ENCODE results near the gene PDCL2.

PDCL2 gene

DNA sequence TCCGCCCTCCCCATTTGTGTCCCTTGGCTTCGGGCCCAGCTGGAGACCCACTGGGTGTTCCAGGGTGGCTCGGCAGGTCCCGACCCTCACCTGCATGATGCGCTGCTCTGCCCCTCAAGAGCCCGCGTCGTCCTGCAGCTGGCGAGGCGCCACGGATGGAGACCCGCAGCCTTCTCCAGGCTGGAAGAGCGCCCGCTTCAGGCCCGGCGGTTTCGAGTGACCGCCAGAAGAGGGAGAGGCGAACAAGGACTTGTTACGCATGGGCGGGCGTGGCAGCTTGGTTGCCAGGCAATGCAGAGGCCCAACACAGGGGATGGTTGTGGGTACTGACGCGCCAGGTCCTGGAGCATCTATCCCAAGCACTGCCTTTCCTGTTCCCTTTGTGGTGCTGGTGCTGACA lies at the start of gene PDCL2:
PDCL2 (minus strand) TSS at position 232 of the 400 bp plus-strand sequence; CDS start at position 96, 136 bp downstream.
- no peak within 1 kb of the TSS for H3K4me3 ChIP-seq (ENCODE audit: low read depth, low read length)
- DNase-seq (ENCODE audit: low read depth), result no peak
- no peak for TF ChIP-seq MYC (IDR thresholded peaks at IDR 0.05; ENCODE audit: low read depth, low read length)
- TF ChIP-seq, protein P1, sequence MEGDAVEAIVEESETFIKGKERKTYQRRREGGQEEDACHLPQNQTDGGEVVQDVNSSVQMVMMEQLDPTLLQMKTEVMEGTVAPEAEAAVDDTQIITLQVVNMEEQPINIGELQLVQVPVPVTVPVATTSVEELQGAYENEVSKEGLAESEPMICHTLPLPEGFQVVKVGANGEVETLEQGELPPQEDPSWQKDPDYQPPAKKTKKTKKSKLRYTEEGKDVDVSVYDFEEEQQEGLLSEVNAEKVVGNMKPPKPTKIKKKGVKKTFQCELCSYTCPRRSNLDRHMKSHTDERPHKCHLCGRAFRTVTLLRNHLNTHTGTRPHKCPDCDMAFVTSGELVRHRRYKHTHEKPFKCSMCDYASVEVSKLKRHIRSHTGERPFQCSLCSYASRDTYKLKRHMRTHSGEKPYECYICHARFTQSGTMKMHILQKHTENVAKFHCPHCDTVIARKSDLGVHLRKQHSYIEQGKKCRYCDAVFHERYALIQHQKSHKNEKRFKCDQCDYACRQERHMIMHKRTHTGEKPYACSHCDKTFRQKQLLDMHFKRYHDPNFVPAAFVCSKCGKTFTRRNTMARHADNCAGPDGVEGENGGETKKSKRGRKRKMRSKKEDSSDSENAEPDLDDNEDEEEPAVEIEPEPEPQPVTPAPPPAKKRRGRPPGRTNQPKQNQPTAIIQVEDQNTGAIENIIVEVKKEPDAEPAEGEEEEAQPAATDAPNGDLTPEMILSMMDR (IDR thresholded peaks at IDR 0.05; ENCODE audit: low read depth, low read length), result no peak
- TF ChIP-seq, protein P2, sequence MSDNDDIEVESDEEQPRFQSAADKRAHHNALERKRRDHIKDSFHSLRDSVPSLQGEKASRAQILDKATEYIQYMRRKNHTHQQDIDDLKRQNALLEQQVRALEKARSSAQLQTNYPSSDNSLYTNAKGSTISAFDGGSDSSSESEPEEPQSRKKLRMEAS (IDR thresholded peaks at IDR 0.05; ENCODE audit: low read depth, low read length), result no peak

GRCh38 chr4:55637272-55637820 lies 45.3 kb upstream of the PDCL2 start:
- H3K4me3 ChIP-seq (ENCODE audit: low read depth, low read length), result no peak overlapping the region
- no peak for DNase-seq (ENCODE audit: low read depth)
- TF ChIP-seq MYC (IDR thresholded peaks at IDR 0.05; ENCODE audit: low read depth, low read length) (no peak), POLR2A (IDR thresholded peaks at IDR 0.05; ENCODE audit: extremely low read depth, insufficient read length) (no peak)
- TF ChIP-seq, protein P2 (IDR thresholded peaks at IDR 0.05; ENCODE audit: low read depth, low read length), result no peak
- TF ChIP-seq, protein P1 (IDR thresholded peaks at IDR 0.05; ENCODE audit: low read depth, low read length), result no peak

DNA sequence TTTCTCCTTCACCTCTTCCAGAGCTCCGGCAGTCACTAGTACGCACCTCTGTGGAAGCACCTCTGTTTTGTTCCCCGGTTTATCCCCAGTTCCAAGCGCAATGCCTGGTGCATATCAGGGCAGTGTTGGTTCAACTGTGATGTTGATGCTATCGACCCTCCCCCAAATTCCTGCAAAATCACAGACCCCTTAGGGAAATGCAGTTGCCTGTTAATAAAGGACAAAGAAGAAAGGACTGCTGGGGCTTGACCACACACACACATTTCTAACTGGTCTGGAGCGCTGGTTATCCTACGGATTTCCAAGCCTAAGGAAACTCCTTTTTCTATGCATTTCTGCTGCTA lies 44.6 kb upstream of the PDCL2 start:
- H3K4me3 ChIP-seq (ENCODE audit: low read depth, low read length), result no peak overlapping the region
- no peak for DNase-seq (ENCODE audit: low read depth)

GRCh38 chr4:55635741-55636655 lies 44.0 kb upstream of the PDCL2 start, which contains the start of gene NMU:
NMU (minus strand) TSS chr4:55636298; CDS start chr4:55636192, 106 bp downstream.
- no peak within 1 kb of the TSS for H3K4me3 ChIP-seq (ENCODE audit: low read depth, low read length)
- DNase-seq (ENCODE audit: low read depth), result no peak
- TF ChIP-seq, protein P2 (IDR thresholded peaks at IDR 0.05; ENCODE audit: low read depth, low read length), result no peak
- TF ChIP-seq MYC (IDR thresholded peaks at IDR 0.05; ENCODE audit: low read depth, low read length) (no peak), POLR2A (IDR thresholded peaks at IDR 0.05; ENCODE audit: extremely low read depth, insufficient read length) (no peak)
- TF ChIP-seq, protein P1 (IDR thresholded peaks at IDR 0.05; ENCODE audit: low read depth, low read length), result no peak

More for the DNA sequence above, 44.6 kb upstream of the PDCL2 start:
- TF ChIP-seq POLR2A (IDR thresholded peaks at IDR 0.05; ENCODE audit: extremely low read depth, insufficient read length) (no peak), MYC (IDR thresholded peaks at IDR 0.05; ENCODE audit: low read depth, low read length) (no peak)
- TF ChIP-seq, protein P1 (IDR thresholded peaks at IDR 0.05; ENCODE audit: low read depth, low read length), result no peak
- TF ChIP-seq, protein P2 (IDR thresholded peaks at IDR 0.05; ENCODE audit: low read depth, low read length), result no peak

GRCh38 chr4:55635282-55635681 lies 43.2 kb upstream of the PDCL2 start:
- TF ChIP-seq MYC (IDR thresholded peaks at IDR 0.05; ENCODE audit: low read depth, low read length), result no peak
- TF ChIP-seq, protein P1 (IDR thresholded peaks at IDR 0.05; ENCODE audit: low read depth, low read length), result no peak
- TF ChIP-seq, protein P2 (IDR thresholded peaks at IDR 0.05; ENCODE audit: low read depth, low read length), result no peak
- no peak for TF ChIP-seq POLR2A (IDR thresholded peaks at IDR 0.05; ENCODE audit: extremely low read depth, insufficient read length)
- no peak for DNase-seq (ENCODE audit: low read depth)
- no peak overlapping the region for H3K4me3 ChIP-seq (ENCODE audit: low read depth, low read length)

All from NB4 (cell line).